ENCODE measurements around the gene ACSM4. TPM values are rescaled to one million over a fixed set of nuclear protein-coding genes. Genes with fewer than 3 reads are reported as not detected.

ACSM4 gene
- total RNA-seq, 1 donor from 2014 or later = not detected

GRCh38 chr12:7297865-7298264, 6.0 kb upstream of the ACSM4 start:
- no peaks in the 10 kb centered on the region for H3K36me3 ChIP-seq (ENCODE audit: control insufficient read depth, insufficient read depth, low read length)
- FAIRE-seq (no peak), DNase-seq (ENCODE audit: low read depth) (no peak)
- TF ChIP-seq, protein P1, sequence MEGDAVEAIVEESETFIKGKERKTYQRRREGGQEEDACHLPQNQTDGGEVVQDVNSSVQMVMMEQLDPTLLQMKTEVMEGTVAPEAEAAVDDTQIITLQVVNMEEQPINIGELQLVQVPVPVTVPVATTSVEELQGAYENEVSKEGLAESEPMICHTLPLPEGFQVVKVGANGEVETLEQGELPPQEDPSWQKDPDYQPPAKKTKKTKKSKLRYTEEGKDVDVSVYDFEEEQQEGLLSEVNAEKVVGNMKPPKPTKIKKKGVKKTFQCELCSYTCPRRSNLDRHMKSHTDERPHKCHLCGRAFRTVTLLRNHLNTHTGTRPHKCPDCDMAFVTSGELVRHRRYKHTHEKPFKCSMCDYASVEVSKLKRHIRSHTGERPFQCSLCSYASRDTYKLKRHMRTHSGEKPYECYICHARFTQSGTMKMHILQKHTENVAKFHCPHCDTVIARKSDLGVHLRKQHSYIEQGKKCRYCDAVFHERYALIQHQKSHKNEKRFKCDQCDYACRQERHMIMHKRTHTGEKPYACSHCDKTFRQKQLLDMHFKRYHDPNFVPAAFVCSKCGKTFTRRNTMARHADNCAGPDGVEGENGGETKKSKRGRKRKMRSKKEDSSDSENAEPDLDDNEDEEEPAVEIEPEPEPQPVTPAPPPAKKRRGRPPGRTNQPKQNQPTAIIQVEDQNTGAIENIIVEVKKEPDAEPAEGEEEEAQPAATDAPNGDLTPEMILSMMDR (IDR thresholded peaks at IDR 0.05; ENCODE audit: insufficient read depth, low read length, severe bottlenecking) = no peak
- H3K4me3 ChIP-seq (ENCODE audit: low read depth, low read length) = no peak overlapping the region
- no peaks in the 10 kb centered on the region for H3K27me3 ChIP-seq (ENCODE audit: control insufficient read depth, insufficient read depth, low read length)

DNA sequence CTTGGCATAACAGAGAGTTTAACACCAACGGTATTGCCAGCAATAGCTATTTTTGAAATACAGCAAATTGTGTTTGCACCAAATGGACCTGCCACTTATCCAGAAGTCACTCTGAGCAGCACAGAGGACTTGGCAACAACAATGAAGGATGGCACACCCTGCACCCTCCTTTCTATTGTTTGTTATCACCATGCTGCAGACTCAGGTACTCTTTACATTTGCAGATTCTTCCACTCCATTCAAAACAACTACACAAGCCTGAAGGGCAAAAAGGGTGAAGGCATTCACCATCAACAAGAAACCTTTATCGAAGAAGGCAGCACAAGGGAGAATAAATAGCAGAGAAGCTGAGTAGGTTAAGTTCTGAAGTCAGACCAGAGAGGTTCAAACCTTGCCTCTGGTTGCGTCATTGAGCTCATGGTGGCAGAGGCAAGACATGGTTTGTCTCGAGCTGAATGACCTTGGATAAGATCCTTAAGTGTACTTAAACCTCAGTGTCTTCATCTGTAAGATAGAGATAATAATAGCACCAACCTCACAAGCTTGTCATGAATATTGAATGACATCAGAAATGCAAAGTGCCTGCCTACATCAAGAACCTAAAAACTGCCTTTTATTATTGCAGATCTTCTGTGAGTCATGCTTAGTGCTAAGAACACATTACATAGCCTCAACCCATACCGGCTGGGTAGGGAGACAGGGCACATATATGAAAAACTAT, 1.4 kb upstream of the ACSM4 start:
- TF ChIP-seq, protein P1 (IDR thresholded peaks at IDR 0.05; ENCODE audit: insufficient read depth, low read length, severe bottlenecking) = no peak
- no peaks in the 10 kb centered on the region for H3K27me3 ChIP-seq (ENCODE audit: control insufficient read depth, insufficient read depth, low read length)
- H3K4me3 ChIP-seq (ENCODE audit: low read depth, low read length) = no peak overlapping the region
- DNase-seq (ENCODE audit: low read depth) (peak; percentile 2), FAIRE-seq (no peak)
- H3K36me3 ChIP-seq (ENCODE audit: control insufficient read depth, insufficient read depth, low read length) = no peaks in the 10 kb centered on the region

DNA sequence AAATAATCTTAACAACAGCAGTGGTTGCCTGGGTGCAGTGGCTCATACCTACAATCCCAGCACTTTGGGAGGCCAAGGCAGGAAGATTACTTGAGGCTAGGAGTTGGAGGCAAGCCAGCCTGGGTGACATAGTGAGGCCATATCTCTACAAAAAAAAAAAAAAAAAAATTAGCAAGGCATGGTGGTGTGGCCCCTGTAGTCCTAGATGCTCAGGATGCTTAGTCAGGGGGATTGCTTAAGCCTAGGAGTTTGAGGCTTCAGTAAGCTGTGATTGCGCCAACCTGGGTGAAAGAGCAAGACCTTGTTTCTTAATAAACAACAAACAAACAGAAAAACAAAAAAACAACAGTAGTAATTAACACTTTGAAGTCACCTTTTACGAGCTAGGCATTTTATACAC, 642 bp upstream of the ACSM4 start:
- H3K4me3 ChIP-seq (ENCODE audit: low read depth, low read length) = no peak overlapping the region
- H3K36me3 ChIP-seq (ENCODE audit: control insufficient read depth, insufficient read depth, low read length) = no peaks in the 10 kb centered on the region
- H3K27me3 ChIP-seq (ENCODE audit: control insufficient read depth, insufficient read depth, low read length) = no peaks in the 10 kb centered on the region
- TF ChIP-seq, protein P1 (IDR thresholded peaks at IDR 0.05; ENCODE audit: insufficient read depth, low read length, severe bottlenecking) = no peak
- FAIRE-seq = no peak
- no peak for DNase-seq (ENCODE audit: low read depth)

GRCh38 chr12:7304456-7304855, 584 bp downstream of the ACSM4 start:
- H3K36me3 ChIP-seq (ENCODE audit: control insufficient read depth, insufficient read depth, low read length) = no peaks in the 10 kb centered on the region
- no peak overlapping the region for H3K4me3 ChIP-seq (ENCODE audit: low read depth, low read length)
- no peaks in the 10 kb centered on the region for H3K27me3 ChIP-seq (ENCODE audit: control insufficient read depth, insufficient read depth, low read length)
- DNase-seq (ENCODE audit: low read depth) = no peak
- FAIRE-seq = no peak
- TF ChIP-seq, protein P1 (IDR thresholded peaks at IDR 0.05; ENCODE audit: insufficient read depth, low read length, severe bottlenecking) = no peak

DNA sequence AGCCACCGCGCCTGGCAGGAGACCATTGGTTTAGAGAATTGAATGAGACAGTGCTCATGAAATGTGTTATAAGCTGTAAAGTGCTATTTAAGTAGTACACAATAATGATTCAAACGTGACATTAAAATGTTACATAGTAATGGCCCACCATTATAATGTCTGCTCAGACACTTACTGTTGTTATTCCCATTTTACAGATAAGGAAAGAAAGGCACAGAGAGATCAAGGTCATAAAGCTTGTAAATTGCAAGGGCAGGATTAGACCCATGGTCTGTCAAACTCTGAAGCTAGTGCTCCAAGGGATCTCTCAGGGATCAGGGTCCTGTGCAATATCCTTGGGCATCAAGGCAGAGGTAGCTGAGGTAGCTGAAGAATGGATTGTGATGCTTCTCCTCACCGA, 6.2 kb downstream of the ACSM4 start:
- no peak for DNase-seq (ENCODE audit: low read depth)
- Histone ChIP-seq H3K36me3 (ENCODE audit: control insufficient read depth, insufficient read depth, low read length) (no peaks in the 10 kb centered on the region), H3K4me3 (ENCODE audit: low read depth, low read length) (no peak overlapping the region), H3K27me3 (ENCODE audit: control insufficient read depth, insufficient read depth, low read length) (no peaks in the 10 kb centered on the region)
- FAIRE-seq = peak; percentile 87
- TF ChIP-seq, protein P1 (IDR thresholded peaks at IDR 0.05; ENCODE audit: insufficient read depth, low read length, severe bottlenecking) = no peak

- Histone ChIP-seq H3K36me3 (ENCODE audit: control insufficient read depth, insufficient read depth, low read length) (no peaks in the 10 kb centered on the region), H3K27me3 (ENCODE audit: control insufficient read depth, insufficient read depth, low read length) (no peaks in the 10 kb centered on the region), H3K4me3 (ENCODE audit: low read depth, low read length) (no peak overlapping the region)
- DNase-seq (ENCODE audit: low read depth) = no peak
- no peak for FAIRE-seq
- TF ChIP-seq, protein P1 (IDR thresholded peaks at IDR 0.05; ENCODE audit: insufficient read depth, low read length, severe bottlenecking) = no peak
These were observed 16.1 kb downstream of the ACSM4 start for GRCh38 chr12:7319930-7320329.
